Fibroblast of skin of scalp (primary cell): ENCODE results near the gene VIL1.

Experiments
- DNase-seq: peaks from one replicate; pipeline ENCODE4 v3.0.0-alpha.2; 2013

Gene VIL1

DNA sequence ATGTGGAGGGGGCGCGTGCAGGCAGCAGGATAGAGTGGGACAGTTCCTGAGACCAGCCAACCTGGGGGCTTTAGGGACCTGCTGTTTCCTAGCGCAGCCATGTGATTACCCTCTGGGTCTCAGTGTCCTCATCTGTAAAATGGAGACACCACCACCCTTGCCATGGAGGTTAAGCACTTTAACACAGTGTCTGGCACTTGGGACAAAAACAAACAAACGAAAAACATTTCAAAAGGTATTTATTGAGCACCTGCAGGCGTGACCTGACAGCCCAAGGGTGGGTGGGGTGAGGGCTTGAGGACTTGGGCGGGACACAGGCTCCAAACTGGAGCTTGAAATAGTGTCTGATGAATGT, 23.9 kb upstream of the VIL1 start:
- DNase-seq, result no peak

DNA sequence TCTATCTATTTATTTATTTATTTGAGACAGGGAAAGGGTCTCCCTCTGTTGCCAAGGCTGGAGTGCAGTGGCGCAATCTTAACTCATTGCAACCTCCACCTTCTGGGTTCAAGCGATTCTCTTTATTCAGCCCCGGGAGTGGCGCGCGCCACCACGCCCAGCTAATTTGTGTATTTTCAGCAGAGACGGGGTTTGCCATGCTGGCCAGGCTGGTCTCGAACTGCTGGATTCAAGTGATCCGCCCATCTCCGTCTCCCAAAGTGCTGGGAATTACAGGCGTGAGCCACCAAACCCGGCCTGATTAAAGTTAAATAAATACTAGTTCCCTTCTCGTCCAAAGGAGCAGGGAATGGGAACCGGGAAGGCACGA, 23.5 kb upstream of the VIL1 start:
- DNase-seq, result no peak

DNA sequence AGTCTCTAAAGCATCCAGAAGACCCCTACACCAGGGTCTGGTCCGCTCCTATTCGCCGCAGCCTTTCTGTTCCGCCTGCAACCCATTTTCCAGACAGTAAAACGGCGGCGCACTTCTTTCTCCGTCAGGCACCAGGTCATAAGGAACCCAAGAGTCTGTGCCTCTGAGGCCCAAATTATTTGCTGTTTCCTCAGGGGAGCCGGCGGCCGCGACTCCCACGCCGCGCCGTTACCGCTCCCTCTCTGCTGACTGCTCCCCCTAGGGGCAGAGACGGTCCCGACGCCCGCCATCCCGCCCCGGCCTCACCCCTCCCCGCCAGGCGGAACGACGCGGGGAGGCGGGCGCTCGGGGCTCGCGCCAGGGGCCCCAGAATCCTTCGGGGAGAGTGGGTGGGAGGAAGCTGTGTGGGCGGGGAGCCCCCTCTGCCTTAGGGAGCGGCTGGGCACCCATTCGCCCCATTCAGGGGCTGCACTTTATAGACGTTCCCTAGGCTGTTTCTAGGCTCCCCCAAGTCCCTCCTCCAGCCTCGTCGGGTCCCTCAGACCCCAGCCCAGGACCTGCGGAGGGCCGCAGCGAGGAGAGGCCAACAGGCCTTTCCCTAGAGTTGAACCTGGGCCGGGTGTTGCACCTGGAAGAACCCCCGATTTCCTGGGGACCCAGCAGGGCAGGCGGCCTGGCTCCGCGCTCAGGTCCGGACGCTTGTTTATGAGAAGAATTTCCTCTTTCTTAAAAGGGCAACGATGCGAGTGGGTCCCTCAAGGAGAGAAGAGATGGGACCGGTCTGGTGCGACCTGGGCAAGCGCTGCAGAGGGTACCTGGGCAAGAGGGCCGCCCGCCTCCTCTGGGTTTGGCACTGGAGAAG, 22.9 kb upstream of the VIL1 start:
- peak; percentile 99 for DNase-seq

DNA sequence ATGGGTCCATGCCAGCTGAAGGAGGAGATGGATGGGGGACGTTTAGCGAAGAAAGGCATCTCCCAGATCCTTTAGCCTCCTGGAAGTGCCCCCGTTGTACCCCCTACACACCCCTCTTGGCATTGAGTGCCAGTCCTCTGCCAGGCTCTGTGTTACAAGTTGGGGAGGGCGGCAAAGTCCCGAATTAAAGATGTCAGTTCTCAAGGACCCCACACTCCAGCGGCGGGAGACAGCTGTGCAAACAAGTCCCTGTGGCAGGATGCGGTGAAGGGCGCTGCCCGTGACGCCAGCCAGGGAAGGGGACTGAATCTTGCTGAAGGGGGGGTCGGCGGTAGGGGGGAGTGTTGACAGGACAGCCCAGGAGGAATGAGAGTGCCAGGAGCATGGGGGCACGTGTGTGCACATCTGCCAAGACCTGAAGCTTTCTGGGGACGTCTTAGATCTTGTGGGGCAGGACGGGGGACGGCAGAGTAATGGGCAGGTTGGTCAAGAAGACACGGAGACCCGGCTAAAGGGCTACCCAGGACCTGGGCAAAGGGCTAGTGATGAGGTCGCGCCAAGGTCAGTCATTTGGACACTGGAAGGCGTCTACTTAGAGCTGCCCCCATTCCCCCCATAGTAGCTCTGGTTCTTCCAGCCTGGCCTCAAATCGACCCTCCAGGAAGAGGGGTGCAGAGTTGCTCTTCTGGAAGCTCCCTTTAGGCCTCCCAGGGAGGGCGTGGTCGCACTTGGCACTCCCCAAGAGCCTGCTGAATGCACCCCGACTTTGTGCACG, 22.0 kb upstream of the VIL1 start:
- DNase-seq, result peak; percentile 83

DNA sequence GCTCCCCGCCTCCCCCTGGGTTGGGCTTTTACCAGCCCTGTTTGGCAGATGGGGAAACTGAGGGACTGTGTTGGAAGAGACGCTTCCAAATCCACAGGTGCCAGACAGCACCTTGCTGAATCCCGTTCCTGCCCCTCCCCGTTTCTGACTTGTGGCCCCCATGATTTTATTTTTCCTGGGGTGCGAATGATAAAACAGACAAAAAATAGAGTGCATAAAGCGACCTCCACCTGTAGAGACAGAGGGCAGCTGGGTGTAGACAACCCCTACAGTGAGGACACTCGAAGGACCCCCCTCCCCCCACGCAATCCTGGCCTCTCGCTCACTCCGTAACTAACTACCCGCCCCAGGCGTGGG, 21.5 kb upstream of the VIL1 start:
- no peak for DNase-seq

DNA sequence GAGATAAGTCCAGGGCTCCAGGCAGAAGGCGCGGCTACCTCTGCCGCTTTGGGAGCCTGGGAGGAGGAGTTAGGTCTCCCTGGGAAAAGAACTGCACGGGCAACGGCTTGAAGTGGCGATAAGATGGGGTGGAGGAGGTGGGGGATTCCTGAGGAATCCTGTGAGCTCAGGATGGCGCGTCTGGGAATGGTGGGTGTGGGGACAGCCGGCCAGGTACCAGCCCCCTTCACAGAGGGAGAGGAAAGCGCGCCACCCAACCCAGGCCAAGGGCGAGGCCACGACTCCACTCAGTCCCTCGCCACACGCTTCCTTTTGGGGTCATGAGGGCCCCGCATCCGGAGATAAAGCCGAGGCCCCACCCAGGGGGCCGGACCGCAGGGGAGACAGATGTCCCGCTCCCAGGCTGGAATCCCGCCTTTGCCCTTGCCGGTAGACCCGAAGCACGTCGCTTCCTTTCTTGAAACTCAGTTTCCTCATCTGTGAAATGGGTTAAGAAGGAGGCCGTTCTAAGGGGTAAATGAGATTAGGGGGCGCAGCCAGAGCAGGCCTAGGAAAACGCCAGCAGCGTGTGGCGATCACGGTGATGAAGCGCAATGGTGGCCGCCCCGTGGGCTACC, 21.0 kb upstream of the VIL1 start:
- DNase-seq, result peak; percentile 86

DNA sequence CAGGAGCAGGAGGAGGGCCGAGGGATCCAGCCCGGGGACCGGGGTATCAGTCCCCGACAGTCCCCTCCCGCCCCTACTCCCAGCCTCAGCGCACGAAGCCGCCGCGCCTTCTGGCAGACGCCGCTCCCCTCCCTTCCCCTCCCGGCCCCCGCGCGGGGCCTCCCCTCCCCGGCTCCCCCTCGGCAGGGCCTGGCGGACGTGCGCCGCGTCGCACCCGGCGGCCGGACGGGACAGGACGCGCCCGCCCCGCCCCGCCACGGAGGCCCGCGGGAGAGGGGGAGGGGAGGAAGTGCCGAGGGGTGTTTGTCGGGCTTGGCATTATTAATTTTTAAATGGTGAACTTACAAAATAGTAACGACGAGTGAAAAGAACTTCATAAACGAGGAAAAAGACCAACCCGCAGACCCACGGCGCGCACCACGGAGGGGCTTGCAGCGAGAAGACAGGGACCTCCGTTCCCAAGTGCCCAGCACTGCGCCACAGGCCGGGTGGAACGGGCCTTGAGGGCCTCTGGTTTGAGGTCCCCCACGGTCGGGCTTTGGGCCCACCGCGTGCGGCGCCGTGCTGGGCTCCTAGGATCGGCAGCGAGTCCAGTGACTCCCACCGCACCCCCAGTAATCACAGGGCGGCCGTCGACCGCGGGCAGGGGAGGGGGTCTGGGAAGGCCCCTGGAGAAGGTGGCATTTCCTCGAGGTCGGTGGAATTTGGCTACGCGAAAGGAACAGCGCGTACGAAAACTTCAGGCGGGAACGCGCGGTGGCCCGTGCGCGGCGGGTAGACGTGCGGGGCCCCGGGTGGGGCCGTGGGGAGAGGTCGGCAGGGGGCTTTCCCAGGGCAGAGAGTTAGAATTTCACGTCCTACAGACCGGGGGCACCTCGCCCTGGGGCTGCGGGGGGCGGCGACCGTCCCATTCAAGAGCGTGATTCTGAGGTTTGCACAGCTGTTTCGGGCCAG, 20.2 kb upstream of the VIL1 start:
- DNase-seq, result peak; percentile 91

DNA sequence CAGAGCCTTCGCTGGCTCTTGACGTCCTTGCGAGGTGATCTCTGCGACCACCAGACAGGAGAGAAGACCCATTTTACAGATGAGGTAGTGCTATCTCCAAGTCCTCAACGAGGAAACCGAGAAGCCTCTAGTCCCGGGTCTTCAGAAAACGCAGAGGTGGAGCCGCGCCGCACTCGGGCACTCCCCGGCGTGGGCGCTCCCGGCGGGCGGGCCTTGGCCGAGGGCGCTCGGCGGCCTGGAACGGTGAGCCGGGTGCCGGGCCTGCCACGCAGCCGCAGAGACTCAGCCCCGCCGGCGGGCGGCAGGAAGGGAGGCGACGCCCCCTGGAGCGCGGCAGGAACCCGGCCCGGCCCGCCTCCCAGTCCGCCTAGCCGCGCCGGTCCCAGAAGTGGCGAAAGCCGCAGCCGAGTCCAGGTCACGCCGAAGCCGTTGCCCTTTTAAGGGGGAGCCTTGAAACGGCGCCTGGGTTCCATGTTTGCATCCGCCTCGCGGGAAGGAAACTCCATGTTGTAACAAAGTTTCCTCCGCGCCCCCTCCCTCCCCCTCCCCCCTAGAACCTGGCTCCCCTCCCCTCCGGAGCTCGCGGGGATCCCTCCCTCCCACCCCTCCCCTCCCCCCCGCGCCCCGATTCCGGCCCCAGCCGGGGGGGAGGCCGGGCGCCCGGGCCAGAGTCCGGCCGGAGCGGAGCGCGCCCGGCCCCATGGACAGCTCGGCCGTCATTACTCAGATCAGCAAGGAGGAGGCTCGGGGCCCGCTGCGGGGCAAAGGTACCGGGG, 19.3 kb upstream of the VIL1 start, which contains the start of gene CTDSP1:
CTDSP1 (plus strand) TSS at position 478 of the 776 bp plus-strand sequence; CDS start at position 701, 223 bp downstream.
- peak; percentile 98 for DNase-seq

DNA sequence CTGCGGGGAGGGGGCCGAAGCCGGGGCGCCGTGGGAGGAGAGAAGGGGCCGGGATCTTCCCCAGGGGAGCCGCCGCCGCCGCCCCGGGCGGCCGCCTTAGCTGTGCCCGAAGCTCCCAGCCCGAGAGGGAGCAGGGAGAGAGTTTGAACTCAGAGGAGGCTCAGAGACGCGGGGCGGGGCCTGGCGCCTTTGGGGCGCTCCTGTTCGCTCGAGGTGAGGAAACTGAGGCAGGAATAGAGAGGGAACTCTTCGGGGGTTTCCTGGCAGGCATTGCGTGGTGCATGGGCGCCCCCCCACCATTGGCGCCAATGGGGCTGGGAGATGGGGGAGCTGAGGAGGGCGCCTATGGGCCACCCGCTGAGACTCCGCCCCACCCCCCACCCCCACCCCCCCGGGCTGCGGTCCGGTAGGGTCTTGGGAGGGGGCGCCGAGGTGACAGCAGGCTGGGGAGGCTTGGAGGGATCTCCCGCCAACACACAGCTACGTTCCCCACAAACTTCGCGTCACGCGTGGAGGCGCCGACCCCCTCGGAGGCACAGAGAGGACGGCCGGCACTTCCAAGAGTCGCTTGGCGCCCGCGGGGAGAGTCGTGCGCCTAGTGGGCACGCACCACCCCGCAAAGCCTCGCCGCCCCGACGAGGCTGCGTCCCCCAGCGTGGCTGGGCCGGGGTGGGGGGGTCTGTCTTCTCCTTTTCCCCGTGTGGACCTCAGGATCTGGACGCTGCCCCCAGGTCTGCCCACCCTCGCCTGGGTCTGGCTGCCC, 18.6 kb upstream of the VIL1 start:
- DNase-seq, result peak; percentile 28

DNA sequence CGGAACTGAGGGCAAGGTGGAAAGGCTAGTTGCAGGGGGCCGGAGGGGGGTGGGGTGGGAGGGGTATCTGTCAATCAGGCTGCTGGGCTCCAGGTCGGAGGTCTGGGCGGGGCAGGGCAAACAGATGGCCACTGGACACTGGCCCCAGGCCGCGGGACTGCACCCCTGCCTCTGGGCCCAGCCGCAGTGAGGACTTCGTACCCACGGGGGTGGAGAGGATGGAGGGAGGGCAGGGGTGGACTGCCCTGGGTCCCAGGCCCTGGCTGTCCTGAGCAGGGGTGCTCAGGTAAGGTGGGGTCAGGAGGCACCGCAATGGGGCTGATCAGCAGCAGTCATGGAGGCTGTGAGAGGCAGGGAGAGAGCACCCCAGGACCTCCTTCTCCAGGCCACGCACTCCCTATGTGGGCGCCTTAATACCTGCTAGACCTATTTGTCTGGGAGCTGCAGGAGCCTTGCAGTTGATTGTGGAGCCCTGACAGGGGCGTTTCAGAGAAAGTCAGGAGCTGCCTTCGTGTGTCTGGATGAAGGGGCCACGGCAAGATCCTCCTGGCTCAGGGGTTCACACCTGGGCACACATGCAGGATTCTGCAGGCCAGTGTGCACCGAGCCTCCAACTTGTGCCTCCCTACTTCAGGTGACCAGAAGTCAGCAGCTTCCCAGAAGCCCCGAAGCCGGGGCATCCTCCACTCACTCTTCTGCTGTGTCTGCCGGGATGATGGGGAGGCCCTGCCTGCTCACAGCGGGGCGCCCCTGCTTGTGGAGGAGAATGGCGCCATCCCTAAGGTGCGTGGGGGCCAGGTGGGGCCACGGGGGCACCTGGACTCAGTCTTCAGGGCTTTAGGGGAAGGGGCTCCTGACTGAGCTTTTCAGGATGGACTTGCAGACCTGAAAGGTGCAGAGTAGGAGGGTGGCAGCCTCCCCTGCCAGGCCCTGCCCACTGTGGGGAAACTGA, 17.7 kb upstream of the VIL1 start:
- DNase-seq, result no peak

DNA sequence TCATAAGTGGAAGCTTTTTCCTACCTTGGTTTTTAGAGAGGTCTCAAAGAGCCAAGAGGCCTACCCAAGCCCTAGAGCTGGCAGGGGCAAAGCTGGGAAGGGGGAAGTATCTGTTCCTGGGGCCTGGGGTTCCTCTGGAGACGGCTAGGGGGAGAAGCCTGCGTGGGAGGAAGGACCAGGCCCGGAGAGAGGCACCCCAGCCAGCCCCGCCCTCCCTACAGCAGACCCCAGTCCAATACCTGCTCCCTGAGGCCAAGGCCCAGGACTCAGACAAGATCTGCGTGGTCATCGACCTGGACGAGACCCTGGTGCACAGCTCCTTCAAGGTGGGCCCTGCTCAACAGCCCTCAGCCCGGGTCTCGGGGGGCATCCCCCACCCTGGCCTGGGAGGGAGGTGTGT, 17.0 kb upstream of the VIL1 start:
- no peak for DNase-seq

DNA sequence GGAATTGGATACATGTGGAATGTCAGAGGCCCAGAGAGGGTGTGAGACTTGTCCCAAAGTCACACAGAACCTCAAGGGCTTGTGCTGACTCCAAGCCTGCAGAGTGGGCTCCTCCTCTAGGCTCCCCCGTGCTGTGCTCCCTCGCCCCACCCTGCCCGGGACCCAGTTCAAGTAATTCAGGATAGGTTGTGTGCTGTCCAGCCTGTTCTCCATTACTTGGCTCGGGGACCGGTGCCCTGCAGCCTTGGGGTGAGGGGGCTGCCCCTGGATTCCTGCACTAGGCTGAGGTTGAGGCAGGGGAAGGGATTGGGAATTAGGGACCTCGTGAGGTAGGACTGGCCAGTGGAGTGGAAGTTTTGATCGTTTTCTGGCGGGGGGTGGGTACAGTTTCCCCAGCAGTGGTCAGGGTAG, 16.4 kb upstream of the VIL1 start:
- no peak for DNase-seq

DNA sequence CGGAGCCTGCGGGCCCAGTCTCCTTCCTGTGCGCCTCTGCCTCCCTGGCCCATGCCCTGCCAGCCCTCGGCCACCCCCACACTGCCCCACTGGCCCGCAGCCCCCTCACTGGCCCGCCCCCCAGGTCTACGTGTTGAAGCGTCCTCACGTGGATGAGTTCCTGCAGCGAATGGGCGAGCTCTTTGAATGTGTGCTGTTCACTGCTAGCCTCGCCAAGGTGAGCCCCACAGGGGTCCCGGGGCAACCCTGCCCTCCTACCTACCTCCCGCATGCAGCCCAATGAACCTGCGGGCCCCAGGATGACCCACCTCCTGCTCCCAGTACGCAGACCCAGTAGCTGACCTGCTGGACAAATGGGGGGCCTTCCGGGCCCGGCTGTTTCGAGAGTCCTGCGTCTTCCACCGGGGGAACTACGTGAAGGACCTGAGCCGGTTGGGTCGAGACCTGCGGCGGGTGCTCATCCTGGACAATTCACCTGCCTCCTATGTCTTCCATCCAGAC, 16.0 kb upstream of the VIL1 start:
- no peak for DNase-seq

DNA sequence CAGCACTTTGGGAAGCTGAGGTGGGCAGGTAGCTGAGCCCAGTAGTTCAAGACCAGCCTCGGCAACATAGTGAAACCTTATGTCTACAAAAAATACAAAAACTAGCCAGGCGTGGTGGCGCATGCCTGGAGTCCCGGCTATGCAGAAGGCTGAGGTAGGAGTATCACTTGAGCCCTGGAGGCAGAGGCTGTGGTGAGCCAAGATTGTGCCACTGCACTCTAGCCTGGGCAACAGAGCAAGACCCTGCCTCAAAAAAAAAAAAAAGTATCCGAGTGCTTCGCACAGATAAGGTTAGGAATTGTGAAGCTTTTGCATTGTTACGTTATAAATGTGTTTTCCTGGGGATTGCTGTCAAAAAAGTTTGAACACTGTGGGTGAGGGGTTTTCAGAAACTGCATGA, 15.1 kb upstream of the VIL1 start:
- DNase-seq, result no peak

DNA sequence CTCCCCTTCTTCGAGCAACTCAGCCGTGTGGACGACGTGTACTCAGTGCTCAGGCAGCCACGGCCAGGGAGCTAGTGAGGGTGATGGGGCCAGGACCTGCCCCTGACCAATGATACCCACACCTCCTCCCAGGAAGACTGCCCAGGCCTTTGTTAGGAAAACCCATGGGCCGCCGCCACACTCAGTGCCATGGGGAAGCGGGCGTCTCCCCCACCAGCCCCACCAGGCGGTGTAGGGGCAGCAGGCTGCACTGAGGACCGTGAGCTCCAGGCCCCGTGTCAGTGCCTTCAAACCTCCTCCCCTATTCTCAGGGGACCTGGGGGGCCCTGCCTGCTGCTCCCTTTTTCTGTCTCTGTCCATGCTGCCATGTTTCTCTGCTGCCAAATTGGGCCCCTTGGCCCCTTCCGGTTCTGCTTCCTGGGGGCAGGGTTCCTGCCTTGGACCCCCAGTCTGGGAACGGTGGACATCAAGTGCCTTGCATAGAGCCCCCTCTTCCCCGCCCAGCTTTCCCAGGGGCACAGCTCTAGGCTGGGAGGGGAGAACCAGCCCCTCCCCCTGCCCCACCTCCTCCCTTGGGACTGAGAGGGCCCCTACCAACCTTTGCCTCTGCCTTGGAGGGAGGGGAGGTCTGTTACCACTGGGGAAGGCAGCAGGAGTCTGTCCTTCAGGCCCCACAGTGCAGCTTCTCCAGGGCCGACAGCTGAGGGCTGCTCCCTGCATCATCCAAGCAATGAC, 14.4 kb upstream of the VIL1 start:
- no peak for DNase-seq

DNA sequence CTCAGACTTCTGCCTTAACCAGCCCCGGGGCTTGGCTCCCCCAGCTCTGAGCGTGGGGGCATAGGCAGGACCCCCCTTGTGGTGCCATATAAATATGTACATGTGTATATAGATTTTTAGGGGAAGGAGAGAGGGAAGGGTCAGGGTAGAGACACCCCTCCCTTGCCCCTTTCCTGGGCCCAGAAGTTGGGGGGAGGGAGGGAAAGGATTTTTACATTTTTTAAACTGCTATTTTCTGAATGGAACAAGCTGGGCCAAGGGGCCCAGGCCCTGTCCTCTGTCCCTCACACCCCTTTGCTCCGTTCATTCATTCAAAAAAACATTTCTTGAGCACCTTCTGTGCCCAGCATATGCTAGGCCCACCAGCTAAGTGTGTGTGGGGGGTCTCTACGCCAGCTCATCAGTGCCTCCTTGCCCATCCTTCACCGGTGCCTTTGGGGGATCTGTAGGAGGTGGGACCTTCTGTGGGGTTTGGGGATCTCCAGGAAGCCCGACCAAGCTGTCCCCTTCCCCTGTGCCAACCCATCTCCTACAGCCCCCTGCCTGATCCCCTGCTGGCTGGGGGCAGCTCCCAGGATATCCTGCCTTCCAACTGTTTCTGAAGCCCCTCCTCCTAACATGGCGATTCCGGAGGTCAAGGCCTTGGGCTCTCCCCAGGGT, 13.7 kb upstream of the VIL1 start:
- DNase-seq, result no peak

DNA sequence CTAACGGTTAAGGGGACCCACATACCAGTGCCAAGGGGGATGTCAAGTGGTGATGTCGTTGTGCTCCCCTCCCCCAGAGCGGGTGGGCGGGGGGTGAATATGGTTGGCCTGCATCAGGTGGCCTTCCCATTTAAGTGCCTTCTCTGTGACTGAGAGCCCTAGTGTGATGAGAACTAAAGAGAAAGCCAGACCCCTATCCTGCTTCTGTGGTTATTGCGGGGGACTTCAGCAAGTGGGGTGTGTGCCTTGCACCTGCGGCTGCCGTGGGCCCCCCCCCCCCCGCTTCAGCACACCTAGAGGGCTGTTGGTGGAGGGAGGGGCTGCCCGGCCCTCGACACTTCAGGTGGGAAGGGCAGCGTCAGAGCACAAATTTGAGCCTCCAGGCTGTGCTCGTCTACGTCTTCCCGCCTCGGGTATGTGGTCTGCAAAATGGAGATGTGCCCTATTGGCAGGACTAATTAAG, 13.1 kb upstream of the VIL1 start:
- DNase-seq, result no peak
